Natural killer cell (primary cell): ENCODE results near the gene VASP. TPM values are rescaled to one million over a fixed set of nuclear protein-coding genes. Genes with fewer than 3 reads are reported as not detected.
A peak's percentile ranks its signal among the peaks of the same experiment; 100 is the strongest.

Source experiments
- ATAC-seq, 3 donors: fragments of 150-1000 bp in 2 of 3; fragments of 200-7000 bp in 1 of 3; cut with Tn5 transposase; 1 replicate in 1 of 3; 2 replicates in 2 of 3; pipeline ENCODE4 v1.10.0; 2021; ENCODE audit warnings: mild to moderate bottlenecking in 2 of 3, moderate library complexity in 2 of 3
- DNase-seq, 2 donors: peaks; one replicate each; pipeline versions ENCODE4 v3.0.0 to v3.0.0-alpha.2; 2013 to 2021; ENCODE audit warnings: mixed read lengths in 1 of 2
- H3K27ac ChIP-seq: one replicate; pipeline ENCODE4 v1.5.1; 2013; ENCODE audit warnings: mild to moderate bottlenecking, low read length
- H3K27me3 ChIP-seq: one replicate; pipeline ENCODE4 v1.6.1; 2013; ENCODE audit warnings: low read length; ENCODE audit not compliant: control insufficient read depth, insufficient read depth
- H3K36me3 ChIP-seq: one replicate; pipeline ENCODE4 v1.6.1; 2013; ENCODE audit warnings: low read length; ENCODE audit not compliant: control insufficient read depth, insufficient read depth
- H3K4me1 ChIP-seq: one replicate; pipeline ENCODE4 v1.6.1; 2013; ENCODE audit warnings: low read length; ENCODE audit not compliant: control insufficient read depth, insufficient read depth
- H3K4me3 ChIP-seq: one replicate; pipeline ENCODE4 v1.5.1; 2013; ENCODE audit warnings: low read length
- H3K9me3 ChIP-seq: one replicate; pipeline ENCODE4 v1.6.1; 2013; ENCODE audit warnings: low read length; ENCODE audit not compliant: control insufficient read depth, insufficient read depth
- H3K27ac Mint-ChIP-seq, 2 donors: one replicate each; pipeline ENCODE4 v1.8.0; 2022; ENCODE audit warnings: mild to moderate bottlenecking in 2 of 2, mixed read lengths in 2 of 2, moderate library complexity in 1 of 2
- H3K27me3 Mint-ChIP-seq, 2 donors: one replicate each; pipeline ENCODE4 v1.8.0; 2022; ENCODE audit warnings: low read depth in 2 of 2, mixed read lengths in 2 of 2
- H3K36me3 Mint-ChIP-seq: one replicate; pipeline ENCODE4 v1.8.0; 2022; ENCODE audit warnings: mixed read lengths
- H3K4me1 Mint-ChIP-seq, 2 donors: one replicate each; pipeline ENCODE4 v1.8.0; 2022; ENCODE audit warnings: mixed read lengths in 2 of 2
- H3K4me3 Mint-ChIP-seq: one replicate; pipeline ENCODE4 v1.8.0; 2022; ENCODE audit warnings: mild to moderate bottlenecking, moderate library complexity, mixed read lengths
- H3K9me3 Mint-ChIP-seq, 2 donors: one replicate each; pipeline ENCODE4 v1.8.0; 2022; ENCODE audit warnings: mixed read lengths in 2 of 2
- WGBS: methylation state at CpG from one replicate; pipeline ENCODE4 v1.1.7; 2013; ENCODE audit warnings: missing lambda C conversion rate; ENCODE audit not compliant: insufficient coverage; 5-methylcytosine and 5-hydroxymethylcytosine counted together
- intact Hi-C: fragments of 100-400 bp; cut with micrococcal nuclease; formaldehyde crosslinking; loops from one replicate; pipeline ENCODE4 v1.14.2; 2022
- total RNA-seq, 4 donors: library from RNA; stranded (reverse); fragments of 120-200 nt in 1 of 4; gene quantifications; one replicate each; pipeline versions ENCODE4 v1.2.3 to v1.2.4, GENCODE V29; 2013 to 2022
- TF ChIP-seq, protein P1 (sequence below): fragments of 200-600 bp; IDR thresholded peaks from one replicate; pipeline ENCODE4 v1.8.0; 2022; ENCODE audit warnings: antibody characterized with exemption

The VASP gene
- total RNA-seq, 3 donors from 2014 or later (not counting 1 experiment from before 2014, with no cell fraction given) = 192 to 244 (median 237) TPM

DNA sequence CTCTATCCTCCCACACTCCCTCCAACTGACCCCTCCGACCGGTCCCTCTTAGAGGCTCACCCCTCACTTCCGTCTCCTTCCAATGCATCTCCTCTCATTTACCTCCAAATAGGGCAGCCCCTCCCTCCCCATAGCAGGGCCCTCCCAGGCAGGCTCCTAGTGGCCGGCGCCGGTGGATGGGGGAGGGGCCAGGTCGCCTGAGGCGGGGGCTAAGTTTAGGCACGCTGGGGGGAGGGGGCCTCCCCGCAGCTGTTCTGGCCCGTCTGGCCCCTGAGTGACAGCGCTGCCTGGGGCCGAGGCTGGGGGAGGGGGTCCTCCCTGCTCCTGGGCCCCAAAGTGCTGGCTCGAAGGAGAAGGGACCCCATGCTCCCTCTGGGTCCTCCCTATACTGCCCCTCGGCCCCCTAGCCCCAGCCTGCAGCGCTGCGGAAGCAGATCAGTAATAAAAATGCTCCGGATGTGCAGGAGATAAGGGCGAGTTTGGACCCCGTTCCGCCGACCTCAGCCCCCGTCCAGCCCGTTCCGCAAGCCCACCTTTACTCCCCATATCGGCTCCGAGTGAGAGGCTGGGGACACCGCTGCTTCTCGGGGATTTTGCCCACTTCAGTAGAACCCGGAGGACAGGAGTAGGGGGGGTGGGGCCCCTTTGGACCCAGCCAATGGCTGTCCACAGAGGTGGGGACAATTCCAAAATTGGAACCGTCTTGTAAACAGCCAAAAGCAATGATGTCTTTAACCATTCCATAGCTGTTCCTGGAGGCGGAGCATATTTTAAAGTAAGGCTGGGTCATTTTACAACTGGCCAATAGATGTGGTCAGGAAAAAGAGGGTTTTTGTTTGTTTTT is 14.4 kb upstream of the VASP start:
- ATAC-seq = no peak
- no peak for DNase-seq
- Mint-ChIP-seq H3K27ac (no peak overlapping the region), H3K9me3 (no peaks in the 10 kb centered on the region), H3K4me3 (no peak overlapping the region), H3K36me3 (no peaks in the 10 kb centered on the region), H3K27me3 (peaks cover 10 to 29% of the 10 kb centered on the region in 2 donors), H3K4me1 (peaks cover 21 to 31% of the 10 kb centered on the region in 2 donors)
- TF ChIP-seq, protein P1, sequence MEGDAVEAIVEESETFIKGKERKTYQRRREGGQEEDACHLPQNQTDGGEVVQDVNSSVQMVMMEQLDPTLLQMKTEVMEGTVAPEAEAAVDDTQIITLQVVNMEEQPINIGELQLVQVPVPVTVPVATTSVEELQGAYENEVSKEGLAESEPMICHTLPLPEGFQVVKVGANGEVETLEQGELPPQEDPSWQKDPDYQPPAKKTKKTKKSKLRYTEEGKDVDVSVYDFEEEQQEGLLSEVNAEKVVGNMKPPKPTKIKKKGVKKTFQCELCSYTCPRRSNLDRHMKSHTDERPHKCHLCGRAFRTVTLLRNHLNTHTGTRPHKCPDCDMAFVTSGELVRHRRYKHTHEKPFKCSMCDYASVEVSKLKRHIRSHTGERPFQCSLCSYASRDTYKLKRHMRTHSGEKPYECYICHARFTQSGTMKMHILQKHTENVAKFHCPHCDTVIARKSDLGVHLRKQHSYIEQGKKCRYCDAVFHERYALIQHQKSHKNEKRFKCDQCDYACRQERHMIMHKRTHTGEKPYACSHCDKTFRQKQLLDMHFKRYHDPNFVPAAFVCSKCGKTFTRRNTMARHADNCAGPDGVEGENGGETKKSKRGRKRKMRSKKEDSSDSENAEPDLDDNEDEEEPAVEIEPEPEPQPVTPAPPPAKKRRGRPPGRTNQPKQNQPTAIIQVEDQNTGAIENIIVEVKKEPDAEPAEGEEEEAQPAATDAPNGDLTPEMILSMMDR = no peak
- Histone ChIP-seq H3K27ac (no peak overlapping the region), H3K4me1 (peaks cover 33% of the 10 kb centered on the region), H3K4me3 (no peak overlapping the region), H3K27me3 (peaks cover 24% of the 10 kb centered on the region), H3K9me3 (no peaks in the 10 kb centered on the region), H3K36me3 (no peaks in the 10 kb centered on the region)
- WGBS = 7% methylated on average over 31 of the region's 32 CpGs
- intact Hi-C loops = loop anchor here (1.0 kb wide), 1 partner anchor 65 kb away; no protein-coding TSS in a partner anchor

DNA sequence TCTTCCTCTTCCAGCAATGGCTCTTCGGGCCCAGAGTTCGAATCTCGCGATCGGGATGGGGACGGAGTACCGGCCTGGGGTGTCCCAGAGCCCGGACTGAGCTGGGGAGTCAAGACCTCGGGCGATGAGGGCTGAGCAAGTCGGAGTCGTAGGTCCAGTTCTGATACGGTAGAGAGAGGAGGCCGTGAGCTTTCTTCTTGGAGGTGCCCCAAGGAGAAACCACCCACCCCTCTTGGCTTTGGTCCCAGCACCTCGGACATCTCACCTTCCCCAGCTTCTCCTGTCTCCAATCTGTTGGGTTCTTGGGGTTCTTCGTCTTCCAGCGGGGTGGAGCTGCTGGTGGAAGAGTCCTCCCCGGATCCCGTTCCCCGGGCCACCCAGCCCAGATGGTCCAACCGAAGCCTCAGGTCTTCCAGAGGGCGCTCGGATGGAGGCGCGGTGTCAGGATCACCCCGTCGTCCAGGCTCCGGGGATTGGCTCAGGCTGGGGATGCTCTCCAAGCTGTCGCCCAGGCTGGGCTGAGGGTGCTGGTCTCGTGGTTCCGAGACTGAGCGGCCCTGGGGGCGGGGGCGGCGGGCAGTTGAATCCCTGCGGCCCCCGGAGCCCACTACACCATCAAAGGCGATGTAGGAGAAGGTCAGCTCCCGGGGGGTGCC is 12.9 kb upstream of the VASP start:
- intact Hi-C loops = no loop called here
- peaks cover 10 to 31% of the 10 kb centered on the region in 2 donors for H3K27me3 Mint-ChIP-seq
- no peaks in the 10 kb centered on the region for H3K36me3 ChIP-seq
- no peaks in the 10 kb centered on the region for H3K9me3 Mint-ChIP-seq
- no peak overlapping the region for H3K4me3 ChIP-seq
- no peak overlapping the region for H3K27ac ChIP-seq
- no peak overlapping the region for H3K4me3 Mint-ChIP-seq
- no peaks in the 10 kb centered on the region for H3K36me3 Mint-ChIP-seq
- H3K9me3 ChIP-seq = peaks cover 4% of the 10 kb centered on the region
- peaks cover 48% of the 10 kb centered on the region for H3K4me1 ChIP-seq
- 95% methylated on average over 39 of the region's 39 CpGs for WGBS
- DNase-seq = no peak
- H3K4me1 Mint-ChIP-seq = peaks cover 30 to 46% of the 10 kb centered on the region in 2 donors
- no peak for ATAC-seq
- no peak overlapping the region for H3K27ac Mint-ChIP-seq
- peaks cover 24% of the 10 kb centered on the region for H3K27me3 ChIP-seq
- TF ChIP-seq, protein P1 = no peak

DNA sequence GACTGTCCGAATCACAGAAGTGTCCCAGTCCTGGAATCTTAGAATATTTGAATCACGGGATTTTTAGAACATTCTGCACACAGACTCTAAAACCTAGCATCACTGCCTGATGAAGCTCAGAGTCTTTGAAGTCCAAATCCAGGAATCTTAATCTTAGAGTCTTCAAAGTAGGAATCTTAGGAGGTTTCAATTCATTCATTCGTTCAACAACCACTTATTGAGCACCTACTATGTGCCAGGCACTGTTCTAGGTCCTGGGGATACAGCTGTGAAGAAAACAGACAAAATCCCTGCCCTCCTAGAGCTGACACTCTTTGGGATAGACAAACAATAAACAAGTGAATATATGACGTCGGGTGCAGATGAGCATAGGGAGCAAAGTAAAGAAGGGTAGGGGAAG is 12.1 kb upstream of the VASP start:
- Histone ChIP-seq H3K4me1 (peaks cover 54% of the 10 kb centered on the region), H3K4me3 (no peak overlapping the region), H3K27ac (no peak overlapping the region), H3K36me3 (no peaks in the 10 kb centered on the region), H3K9me3 (peaks cover 4% of the 10 kb centered on the region), H3K27me3 (peaks cover 24% of the 10 kb centered on the region)
- H3K4me1 Mint-ChIP-seq = peaks cover 34 to 51% of the 10 kb centered on the region in 2 donors
- DNase-seq (no peak), ATAC-seq (no peak)
- 90% methylated on average over 5 of the region's 5 CpGs for WGBS
- H3K27ac Mint-ChIP-seq = no peak overlapping the region
- H3K4me3 Mint-ChIP-seq = peak overlapping the region; percentile 75
- intact Hi-C loops = loop anchor here (5.0 kb wide), 1 partner anchor 318 kb away; the partner anchor contains the start of genes BLOC1S3 and TRAPPC6A
- TF ChIP-seq, protein P1 = no peak
- H3K27me3 Mint-ChIP-seq = peaks cover 10 to 34% of the 10 kb centered on the region in 2 donors
- no peaks in the 10 kb centered on the region for H3K9me3 Mint-ChIP-seq
- H3K36me3 Mint-ChIP-seq = no peaks in the 10 kb centered on the region
